HCT116 (cell line): ENCODE data around the gene CRB1. TPM values are rescaled to one million over a fixed set of nuclear protein-coding genes. Genes with fewer than 3 reads are reported as not detected.

ENCODE experiments used
- ATAC-seq: fragments of 200-7000 bp; cut with Tn5 transposase; 2 replicates; pipeline ENCODE4 v1.9.1; 2020; ENCODE audit warnings: mild to moderate bottlenecking, moderate library complexity
- BruUV-seq: library from RNA; stranded (reverse); fragments of 400-500 nt; replicated peaks from 2 replicates; lab custom pipeline; 2021; lab: Mats Ljungman, UMichigan
- CTCF ChIA-PET: fragments of 300-600 bp; sonication (Branson Sonifier 250); formaldehyde crosslinking; loops from one replicate; lab custom pipeline; 2021; ENCODE audit warnings: antibody characterized with exemption; lab: Charles Lee
- POLR2A ChIA-PET: fragments of 300-600, 350-600 bp; sonication (Branson Sonifier 250); formaldehyde crosslinking; loops from one replicate; lab custom pipeline; 2021; ENCODE audit warnings: antibody characterized with exemption; lab: Charles Lee
- RAD21 ChIA-PET, 2 experiments: fragments of 300-600 bp; sonication (Branson Sonifier 250); formaldehyde crosslinking; loops; one replicate each; lab custom pipeline; 2023; ENCODE audit warnings: low total read pairs in 2 of 2; ENCODE audit not compliant: uncharacterized antibody in 2 of 2, unreplicated experiment in 2 of 2, low non-redundant PET in 1 of 2; lab: Charles Lee
- DNase-seq: peaks from one replicate; pipeline ENCODE4 v3.0.0-alpha.2; 2010; ENCODE audit warnings: low read depth, low spot score
- H2AFZ ChIP-seq: fragments of 200-600 bp; shearing (Covaris generic), sonication (generic); 2 replicates; pipeline ENCODE4 v1.6.1; 2017; ENCODE audit warnings: low read depth, mixed run types, mixed read lengths, antibody characterized with exemption, low read length; ENCODE audit not compliant: poor library complexity, severe bottlenecking
- H3K27ac ChIP-seq: 2 replicates; pipeline ENCODE4 v1.5.1; 2012; ENCODE audit warnings: low read depth, low read length
- H3K27me3 ChIP-seq: fragments of 200-600 bp; sonication (generic); 2 replicates; pipeline ENCODE4 v1.6.1; 2016; ENCODE audit warnings: mixed run types, low read length, mixed read lengths; ENCODE audit not compliant: insufficient read depth
- H3K36me3 ChIP-seq, 2 experiments: fragments of 200-500 bp in 1 of 2; fragments of 200-600 bp in 1 of 2; sonication (Bioruptor generic) in 1 of 2; sonication (generic) in 1 of 2; 2 replicates each; pipeline versions ENCODE4 v1.5.1 to v1.6.1; 2014 to 2016; ENCODE audit warnings: low read length in 2 of 2, inconsistent platforms in 1 of 2, mixed read lengths in 1 of 2, mixed run types in 1 of 2; ENCODE audit not compliant: insufficient read depth in 2 of 2, control insufficient read depth in 1 of 2
- H3K4me1 ChIP-seq, 2 experiments: fragments of 200-600 bp in 1 of 2; sonication (generic) in 1 of 2; 2 replicates each; pipeline versions ENCODE4 v1.5.1 to v1.6.1; 2012 to 2017; ENCODE audit warnings: low read length in 2 of 2, inconsistent platforms in 1 of 2, mild to moderate bottlenecking in 1 of 2, mixed read lengths in 1 of 2, mixed run types in 1 of 2, moderate library complexity in 1 of 2; ENCODE audit not compliant: insufficient read depth in 2 of 2, control insufficient read depth in 1 of 2
- H3K4me2 ChIP-seq: fragments of 200-600 bp; sonication (generic); 2 replicates; pipeline ENCODE4 v1.6.1; 2017; ENCODE audit warnings: mixed run types, low read length, mixed read lengths
- H3K4me3 ChIP-seq, 2 experiments: fragments of 200-600 bp in 1 of 2; sonication (generic) in 1 of 2; replicated peaks in 1 of 2; 2 replicates each; pipeline ENCODE4 v1.5.1; 2011 to 2016; ENCODE audit warnings: low read length in 2 of 2, control low read depth in 1 of 2, low read depth in 1 of 2, mild to moderate bottlenecking in 1 of 2, mixed read lengths in 1 of 2, mixed run types in 1 of 2
- H3K79me2 ChIP-seq: fragments of 200-600 bp; sonication (generic); 2 replicates; pipeline ENCODE4 v1.6.1; 2017; ENCODE audit warnings: mild to moderate bottlenecking, mixed run types, low read length, moderate library complexity, mixed read lengths; ENCODE audit not compliant: insufficient read depth
- H3K9ac ChIP-seq: fragments of 200-600 bp; sonication (generic); 2 replicates; pipeline ENCODE4 v1.6.1; 2016; ENCODE audit warnings: low read length, mixed read lengths
- H3K9me2 ChIP-seq: fragments of 200-600 bp; sonication (generic), shearing (Covaris generic); 2 replicates; pipeline ENCODE4 v1.6.1; 2017; ENCODE audit warnings: mixed run types, mild to moderate bottlenecking, moderate library complexity; ENCODE audit not compliant: insufficient read depth
- H3K9me3 ChIP-seq, 2 experiments: fragments of 200-500 bp in 1 of 2; fragments of 200-600 bp in 1 of 2; sonication (Bioruptor generic) in 1 of 2; sonication (generic) in 1 of 2; 2 replicates each; pipeline ENCODE4 v1.6.1; 2014 to 2017; ENCODE audit warnings: low read length in 2 of 2, mixed read lengths in 2 of 2, inconsistent platforms in 1 of 2, low read depth in 1 of 2, mild to moderate bottlenecking in 1 of 2, mixed run types in 1 of 2, moderate library complexity in 1 of 2; ENCODE audit not compliant: control insufficient read depth in 1 of 2, insufficient read depth in 1 of 2
- H4K20me1 ChIP-seq: fragments of 200-600 bp; sonication (generic), shearing (Covaris generic); 2 replicates; pipeline ENCODE4 v1.6.1; 2017; ENCODE audit warnings: mixed run types, mild to moderate bottlenecking, moderate library complexity; ENCODE audit not compliant: insufficient read depth
- CBX3 ChIP-seq: IDR thresholded peaks from 2 replicates; pipeline ENCODE4 v1.6.1; 2012; ENCODE audit warnings: low read depth
- CEBPB ChIP-seq: IDR thresholded peaks from 2 replicates; pipeline ENCODE4 v1.6.1; 2012; ENCODE audit warnings: low read depth
- ELF1 ChIP-seq: IDR thresholded peaks from 2 replicates; pipeline ENCODE4 v1.6.1; 2012; ENCODE audit warnings: low read depth, borderline replicate concordance
- EZH2phosphoT487 ChIP-seq: fragments of 200-600 bp; IDR thresholded peaks from 2 replicates; pipeline ENCODE4 v1.6.1; 2018; ENCODE audit warnings: antibody characterized with exemption, borderline replicate concordance
- JUND ChIP-seq: IDR thresholded peaks from 2 replicates; pipeline ENCODE4 v1.6.1; 2012
- POLR2A ChIP-seq: IDR thresholded peaks from 2 replicates; pipeline ENCODE4 v1.7.0; 2011; ENCODE audit warnings: borderline replicate concordance; ENCODE audit not compliant: insufficient read depth, insufficient read length; ENCODE audit errors: extremely low read depth
- POLR2AphosphoS5 ChIP-seq: IDR thresholded peaks from 2 replicates; pipeline ENCODE4 v1.6.1; 2011; ENCODE audit warnings: mild to moderate bottlenecking, low read depth, low read length, moderate library complexity
- RAD21 ChIP-seq: IDR thresholded peaks from 2 replicates; pipeline ENCODE4 v1.6.1; 2012; ENCODE audit warnings: low read depth, mild to moderate bottlenecking
- SIN3A ChIP-seq: IDR thresholded peaks from 2 replicates; pipeline ENCODE4 v1.6.1; 2012; ENCODE audit warnings: low read depth
- SP1 ChIP-seq: IDR thresholded peaks from 2 replicates; pipeline ENCODE4 v1.6.1; 2012; ENCODE audit warnings: low read depth
- SRF ChIP-seq: IDR thresholded peaks from 2 replicates; pipeline ENCODE4 v1.6.1; 2012; ENCODE audit warnings: low read depth
- TCF7L2 ChIP-seq: IDR thresholded peaks from 2 replicates; pipeline ENCODE4 v1.7.0; 2011; ENCODE audit warnings: borderline replicate concordance, inconsistent platforms; ENCODE audit not compliant: insufficient read depth, insufficient read length; ENCODE audit errors: extremely low read depth
- intact Hi-C: fragments of 100-400 bp; cut with micrococcal nuclease; formaldehyde crosslinking; loops from 2 replicates; pipeline ENCODE4 v1.10.0; 2022
- total RNA-seq: library from RNA; stranded (reverse); gene quantifications from one replicate; pipeline ENCODE4 v1.2.1, GENCODE V29; 2021; ENCODE audit not compliant: unreplicated experiment
- TF ChIP-seq, protein P1 (sequence below): IDR thresholded peaks from 2 replicates; pipeline ENCODE4 v1.6.1; 2012
- TF ChIP-seq, protein P2 (sequence below): IDR thresholded peaks from 2 replicates; pipeline ENCODE4 v1.6.1; 2012
- TF ChIP-seq, protein P3 (sequence below): IDR thresholded peaks from 2 replicates; pipeline ENCODE4 v1.6.1; 2011; ENCODE audit warnings: mild to moderate bottlenecking, low read length, moderate library complexity; ENCODE audit not compliant: insufficient replicate concordance; ENCODE audit errors: extremely low read depth
- TF ChIP-seq, protein P4 (sequence below), 3 experiments: fragments of 200-600 bp in 1 of 3; sonication (generic) in 1 of 3; IDR thresholded peaks in 2 of 3; conservative IDR thresholded peaks in 1 of 3; 2 replicates each; pipeline ENCODE4 v1.5.1; 2012 to 2017; ENCODE audit warnings: low read depth in 2 of 3, low read length in 2 of 3, antibody characterized with exemption in 1 of 3, borderline replicate concordance in 1 of 3, control low read depth in 1 of 3, mild to moderate bottlenecking in 1 of 3, mixed read lengths in 1 of 3, mixed run types in 1 of 3, moderate library complexity in 1 of 3; ENCODE audit not compliant: insufficient read depth in 1 of 3
- TF ChIP-seq, protein P5 (sequence below): IDR thresholded peaks from 2 replicates; pipeline ENCODE4 v1.6.1; 2012; ENCODE audit warnings: low read depth

Gene CRB1
- total RNA-seq, 1 experiment from 2014 or later: 0.07 TPM

DNA sequence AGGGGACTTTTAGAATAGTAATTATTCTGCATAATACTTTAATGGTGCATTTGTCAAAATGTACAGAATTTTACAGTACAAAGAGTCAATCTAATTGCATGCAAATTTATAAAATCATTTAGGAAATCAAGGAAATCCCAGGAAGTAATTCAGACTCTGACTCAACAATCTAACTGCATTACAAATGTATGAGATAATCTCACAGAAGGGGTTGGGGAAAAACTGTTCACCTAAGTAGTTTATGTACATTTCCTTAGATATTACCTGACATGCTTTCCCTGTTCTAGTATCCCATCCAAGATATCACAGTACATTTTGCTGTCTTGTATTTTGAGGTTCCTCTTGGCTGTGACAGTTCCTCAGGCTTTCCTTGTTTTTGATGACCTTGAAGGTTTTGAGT, 4.7 kb downstream of the CRB1 start:
- Histone ChIP-seq H3K79me2 (no peaks in the 10 kb centered on the region), H3K27me3 (no peaks in the 10 kb centered on the region), H3K36me3 (no peaks in the 10 kb centered on the region), H3K4me2 (no peak overlapping the region), H3K27ac (no peak overlapping the region), H2AFZ (no peak overlapping the region), H4K20me1 (no peaks in the 10 kb centered on the region), H3K4me1 (no peaks in the 10 kb centered on the region), H3K9ac (no peak overlapping the region), H3K9me2 (no peaks in the 10 kb centered on the region), H3K9me3 (no peaks in the 10 kb centered on the region), H3K4me3 (no peak overlapping the region)
- RAD21 ChIA-PET: no interaction called here
- intact Hi-C loops: no loop called here
- CTCF ChIA-PET: no interaction called here
- ATAC-seq (no peak), DNase-seq (no peak)
- no TSS peak for BruUV-seq
- TF ChIP-seq, protein P1, sequence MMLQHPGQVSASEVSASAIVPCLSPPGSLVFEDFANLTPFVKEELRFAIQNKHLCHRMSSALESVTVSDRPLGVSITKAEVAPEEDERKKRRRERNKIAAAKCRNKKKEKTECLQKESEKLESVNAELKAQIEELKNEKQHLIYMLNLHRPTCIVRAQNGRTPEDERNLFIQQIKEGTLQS: no peak
- TF ChIP-seq JUND: no peak
- no peak for TF ChIP-seq SRF
- TF ChIP-seq, protein P2, sequence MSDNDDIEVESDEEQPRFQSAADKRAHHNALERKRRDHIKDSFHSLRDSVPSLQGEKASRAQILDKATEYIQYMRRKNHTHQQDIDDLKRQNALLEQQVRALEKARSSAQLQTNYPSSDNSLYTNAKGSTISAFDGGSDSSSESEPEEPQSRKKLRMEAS: no peak
- no peak for TF ChIP-seq EZH2phosphoT487
- no peak for TF ChIP-seq SP1
- TF ChIP-seq ELF1: no peak
- TF ChIP-seq POLR2A: no peak
- TF ChIP-seq, protein P3, sequence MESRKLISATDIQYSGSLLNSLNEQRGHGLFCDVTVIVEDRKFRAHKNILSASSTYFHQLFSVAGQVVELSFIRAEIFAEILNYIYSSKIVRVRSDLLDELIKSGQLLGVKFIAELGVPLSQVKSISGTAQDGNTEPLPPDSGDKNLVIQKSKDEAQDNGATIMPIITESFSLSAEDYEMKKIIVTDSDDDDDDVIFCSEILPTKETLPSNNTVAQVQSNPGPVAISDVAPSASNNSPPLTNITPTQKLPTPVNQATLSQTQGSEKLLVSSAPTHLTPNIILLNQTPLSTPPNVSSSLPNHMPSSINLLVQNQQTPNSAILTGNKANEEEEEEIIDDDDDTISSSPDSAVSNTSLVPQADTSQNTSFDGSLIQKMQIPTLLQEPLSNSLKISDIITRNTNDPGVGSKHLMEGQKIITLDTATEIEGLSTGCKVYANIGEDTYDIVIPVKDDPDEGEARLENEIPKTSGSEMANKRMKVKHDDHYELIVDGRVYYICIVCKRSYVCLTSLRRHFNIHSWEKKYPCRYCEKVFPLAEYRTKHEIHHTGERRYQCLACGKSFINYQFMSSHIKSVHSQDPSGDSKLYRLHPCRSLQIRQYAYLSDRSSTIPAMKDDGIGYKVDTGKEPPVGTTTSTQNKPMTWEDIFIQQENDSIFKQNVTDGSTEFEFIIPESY: no peak
- no peak for TF ChIP-seq SIN3A
- TF ChIP-seq CBX3: no peak
- no peak for TF ChIP-seq RAD21
- TF ChIP-seq POLR2AphosphoS5: no peak
- no peak for TF ChIP-seq CEBPB
- TF ChIP-seq, protein P4, sequence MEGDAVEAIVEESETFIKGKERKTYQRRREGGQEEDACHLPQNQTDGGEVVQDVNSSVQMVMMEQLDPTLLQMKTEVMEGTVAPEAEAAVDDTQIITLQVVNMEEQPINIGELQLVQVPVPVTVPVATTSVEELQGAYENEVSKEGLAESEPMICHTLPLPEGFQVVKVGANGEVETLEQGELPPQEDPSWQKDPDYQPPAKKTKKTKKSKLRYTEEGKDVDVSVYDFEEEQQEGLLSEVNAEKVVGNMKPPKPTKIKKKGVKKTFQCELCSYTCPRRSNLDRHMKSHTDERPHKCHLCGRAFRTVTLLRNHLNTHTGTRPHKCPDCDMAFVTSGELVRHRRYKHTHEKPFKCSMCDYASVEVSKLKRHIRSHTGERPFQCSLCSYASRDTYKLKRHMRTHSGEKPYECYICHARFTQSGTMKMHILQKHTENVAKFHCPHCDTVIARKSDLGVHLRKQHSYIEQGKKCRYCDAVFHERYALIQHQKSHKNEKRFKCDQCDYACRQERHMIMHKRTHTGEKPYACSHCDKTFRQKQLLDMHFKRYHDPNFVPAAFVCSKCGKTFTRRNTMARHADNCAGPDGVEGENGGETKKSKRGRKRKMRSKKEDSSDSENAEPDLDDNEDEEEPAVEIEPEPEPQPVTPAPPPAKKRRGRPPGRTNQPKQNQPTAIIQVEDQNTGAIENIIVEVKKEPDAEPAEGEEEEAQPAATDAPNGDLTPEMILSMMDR (IDR thresholded peaks at IDR 0.05 in 2 of 3, conservative IDR thresholded peaks at IDR 0.05 in 1 of 3; ENCODE audit: borderline replicate concordance in 1 of 3, insufficient read depth in 1 of 3, low read depth in 2 of 3, low read length in 2 of 3): no peak
- no peak for TF ChIP-seq TCF7L2
- TF ChIP-seq, protein P5, sequence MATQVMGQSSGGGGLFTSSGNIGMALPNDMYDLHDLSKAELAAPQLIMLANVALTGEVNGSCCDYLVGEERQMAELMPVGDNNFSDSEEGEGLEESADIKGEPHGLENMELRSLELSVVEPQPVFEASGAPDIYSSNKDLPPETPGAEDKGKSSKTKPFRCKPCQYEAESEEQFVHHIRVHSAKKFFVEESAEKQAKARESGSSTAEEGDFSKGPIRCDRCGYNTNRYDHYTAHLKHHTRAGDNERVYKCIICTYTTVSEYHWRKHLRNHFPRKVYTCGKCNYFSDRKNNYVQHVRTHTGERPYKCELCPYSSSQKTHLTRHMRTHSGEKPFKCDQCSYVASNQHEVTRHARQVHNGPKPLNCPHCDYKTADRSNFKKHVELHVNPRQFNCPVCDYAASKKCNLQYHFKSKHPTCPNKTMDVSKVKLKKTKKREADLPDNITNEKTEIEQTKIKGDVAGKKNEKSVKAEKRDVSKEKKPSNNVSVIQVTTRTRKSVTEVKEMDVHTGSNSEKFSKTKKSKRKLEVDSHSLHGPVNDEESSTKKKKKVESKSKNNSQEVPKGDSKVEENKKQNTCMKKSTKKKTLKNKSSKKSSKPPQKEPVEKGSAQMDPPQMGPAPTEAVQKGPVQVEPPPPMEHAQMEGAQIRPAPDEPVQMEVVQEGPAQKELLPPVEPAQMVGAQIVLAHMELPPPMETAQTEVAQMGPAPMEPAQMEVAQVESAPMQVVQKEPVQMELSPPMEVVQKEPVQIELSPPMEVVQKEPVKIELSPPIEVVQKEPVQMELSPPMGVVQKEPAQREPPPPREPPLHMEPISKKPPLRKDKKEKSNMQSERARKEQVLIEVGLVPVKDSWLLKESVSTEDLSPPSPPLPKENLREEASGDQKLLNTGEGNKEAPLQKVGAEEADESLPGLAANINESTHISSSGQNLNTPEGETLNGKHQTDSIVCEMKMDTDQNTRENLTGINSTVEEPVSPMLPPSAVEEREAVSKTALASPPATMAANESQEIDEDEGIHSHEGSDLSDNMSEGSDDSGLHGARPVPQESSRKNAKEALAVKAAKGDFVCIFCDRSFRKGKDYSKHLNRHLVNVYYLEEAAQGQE: no peak
- TF ChIP-seq, all 23 proteins: peak for 0
- POLR2A ChIA-PET: no interaction called here
